ENCODE results near the gene MCC.

DNA sequence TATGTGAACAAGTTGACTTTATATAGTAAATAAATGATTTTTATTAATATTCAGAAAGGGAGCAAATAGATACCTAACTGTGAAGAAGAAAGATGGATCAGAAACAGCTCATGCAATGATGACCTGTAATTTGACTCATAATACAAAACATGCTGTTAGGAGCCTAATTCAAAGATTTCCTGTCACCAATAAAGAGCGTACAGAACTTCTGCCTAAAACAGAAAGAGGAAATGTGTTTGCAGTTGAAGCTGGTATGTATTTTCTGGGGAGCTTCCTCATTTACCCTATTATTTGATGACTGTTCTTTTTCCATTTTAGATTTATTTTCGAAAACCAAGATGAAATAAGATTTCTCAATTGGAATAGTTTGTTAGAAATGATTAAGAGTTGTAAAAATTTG, 36.7 kb upstream of the MCC start:
- TF ChIP-seq, protein P1, sequence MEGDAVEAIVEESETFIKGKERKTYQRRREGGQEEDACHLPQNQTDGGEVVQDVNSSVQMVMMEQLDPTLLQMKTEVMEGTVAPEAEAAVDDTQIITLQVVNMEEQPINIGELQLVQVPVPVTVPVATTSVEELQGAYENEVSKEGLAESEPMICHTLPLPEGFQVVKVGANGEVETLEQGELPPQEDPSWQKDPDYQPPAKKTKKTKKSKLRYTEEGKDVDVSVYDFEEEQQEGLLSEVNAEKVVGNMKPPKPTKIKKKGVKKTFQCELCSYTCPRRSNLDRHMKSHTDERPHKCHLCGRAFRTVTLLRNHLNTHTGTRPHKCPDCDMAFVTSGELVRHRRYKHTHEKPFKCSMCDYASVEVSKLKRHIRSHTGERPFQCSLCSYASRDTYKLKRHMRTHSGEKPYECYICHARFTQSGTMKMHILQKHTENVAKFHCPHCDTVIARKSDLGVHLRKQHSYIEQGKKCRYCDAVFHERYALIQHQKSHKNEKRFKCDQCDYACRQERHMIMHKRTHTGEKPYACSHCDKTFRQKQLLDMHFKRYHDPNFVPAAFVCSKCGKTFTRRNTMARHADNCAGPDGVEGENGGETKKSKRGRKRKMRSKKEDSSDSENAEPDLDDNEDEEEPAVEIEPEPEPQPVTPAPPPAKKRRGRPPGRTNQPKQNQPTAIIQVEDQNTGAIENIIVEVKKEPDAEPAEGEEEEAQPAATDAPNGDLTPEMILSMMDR (conservative IDR thresholded peaks at IDR 0.05 in 1 of 2, IDR thresholded peaks at IDR 0.05 in 1 of 2; ENCODE audit: low read depth in 1 of 2, low read length in 2 of 2): no peak
- TF ChIP-seq EZH2 (IDR thresholded peaks at IDR 0.05; ENCODE audit: low read length, missing control alignments): no peak
